Activated T-cell treated with anti-CD3 and anti-CD28 coated beads, Interleukin-2, amount 50 U/mL, for 48 hours (primary cell): Measurements from ENCODE around the gene NPFF.
"Not testable (repeated sequence)": the region's sequence is repeated elsewhere in the genome, so short reads cannot be mapped to it uniquely, and the experiment has no call there.

ENCODE experiments used
- DNase-seq, 2 experiments: peaks; one replicate each; pipeline ENCODE4 v3.0.0-alpha.2; 2020

NPFF gene

GRCh38 chr12:53506881-53507602 lies at the start of gene NPFF:
NPFF (minus strand) TSS chr12:53507484; CDS start chr12:53507474, 10 bp downstream.
- no peak for DNase-seq

- DNase-seq: no peak
These were observed 45.4 kb upstream of the NPFF start for GRCh38 chr12:53552361-53553327.

- no peak for DNase-seq
These were observed 44.6 kb upstream of the NPFF start for GRCh38 chr12:53551889-53552291.

GRCh38 chr12:53550595-53550994 lies 43.3 kb upstream of the NPFF start:
- DNase-seq: no peak

- DNase-seq: not testable (repeated sequence)
These were observed 42.8 kb upstream of the NPFF start for GRCh38 chr12:53550131-53550530.

- not testable (repeated sequence) for DNase-seq
These were observed 41.1 kb upstream of the NPFF start for GRCh38 chr12:53548354-53548753.

GRCh38 chr12:53543539-53543938 lies 36.3 kb upstream of the NPFF start:
- peak; percentile 60 for DNase-seq

GRCh38 chr12:53539526-53539925 lies 32.2 kb upstream of the NPFF start:
- no peak for DNase-seq

- no peak for DNase-seq
These were observed 31.0 kb upstream of the NPFF start for GRCh38 chr12:53538209-53538689.

- DNase-seq: no peak
These were observed 29.7 kb upstream of the NPFF start for GRCh38 chr12:53536962-53537361.

GRCh38 chr12:53533471-53533870 lies 26.2 kb upstream of the NPFF start:
- no peak for DNase-seq

- no peak for DNase-seq
These were observed 25.5 kb upstream of the NPFF start for GRCh38 chr12:53532524-53533445.

- DNase-seq: no peak
These were observed 24.7 kb upstream of the NPFF start for GRCh38 chr12:53532021-53532420.

- DNase-seq: no peak
These were observed 23.6 kb upstream of the NPFF start for GRCh38 chr12:53530920-53531319.

GRCh38 chr12:53530061-53530460 lies 22.8 kb upstream of the NPFF start:
- DNase-seq: no peak

- DNase-seq: no peak
These were observed 17.2 kb upstream of the NPFF start for GRCh38 chr12:53524476-53524875.

GRCh38 chr12:53523131-53523530 lies 15.8 kb upstream of the NPFF start:
- no peak for DNase-seq

GRCh38 chr12:53518381-53518780 lies 11.1 kb upstream of the NPFF start:
- no peak for DNase-seq

- no peak for DNase-seq
These were observed 9.6 kb upstream of the NPFF start for GRCh38 chr12:53516758-53517455.

- DNase-seq: no peak
These were observed 8.0 kb upstream of the NPFF start for GRCh38 chr12:53515291-53515680.

GRCh38 chr12:53514628-53515290 lies 7.5 kb upstream of the NPFF start:
- no peak for DNase-seq
